Uterus (tissue), 4 donors: ENCODE measurements around the gene PRKN. TPM values are rescaled to one million over a fixed set of nuclear protein-coding genes. Genes with fewer than 3 reads are reported as not detected.
A peak's percentile ranks its signal among the peaks of the same experiment; 100 is the strongest.

ENCODE experiments used
- DNase-seq, 2 donors: peaks; one replicate each; pipeline ENCODE4 v3.0.0-alpha.2; 2019 to 2020
- H3K27ac ChIP-seq, 2 donors: fragments of 200-600 bp; sonication (generic); 1 replicate in 1 of 2; 2 replicates in 1 of 2; pipeline ENCODE4 v1.5.1; 2016 to 2018
- H3K27me3 ChIP-seq, 2 donors: fragments of 200-600 bp; sonication (generic); one replicate each; pipeline ENCODE4 v1.5.1; 2018 to 2019; ENCODE audit warnings: control low read depth in 1 of 2
- H3K36me3 ChIP-seq, 2 donors: fragments of 200-600 bp; sonication (generic); one replicate each; pipeline ENCODE4 v1.5.1; 2019; ENCODE audit warnings: control low read depth in 1 of 2
- H3K4me1 ChIP-seq, 2 donors: fragments of 200-600 bp; sonication (generic); one replicate each; pipeline ENCODE4 v1.5.1; 2018 to 2019; ENCODE audit warnings: control low read depth in 1 of 2
- H3K4me3 ChIP-seq, 2 donors: fragments of 200-600 bp; sonication (generic); 1 replicate in 1 of 2; 2 replicates in 1 of 2; pipeline ENCODE4 v1.5.1; 2018 to 2019; ENCODE audit warnings: mild to moderate bottlenecking in 1 of 2
- H3K9me3 ChIP-seq, 2 donors: fragments of 200-600 bp; sonication (generic); one replicate each; pipeline ENCODE4 v1.5.1; 2019; ENCODE audit warnings: control low read depth in 1 of 2
- POLR2A ChIP-seq, 2 donors: fragments of 450-650 bp; IDR thresholded peaks; one replicate each; pipeline ENCODE4 v1.6.1; 2016; ENCODE audit warnings: antibody characterized with exemption in 2 of 2, mild to moderate bottlenecking in 1 of 2, moderate library complexity in 1 of 2
- intact Hi-C: fragments of 100-400 bp; cut with DNase I; formaldehyde crosslinking; loops from one replicate; pipeline ENCODE4 v1.15.1; 2023; ENCODE audit warnings: low total_unique reads
- total RNA-seq, 4 donors: library from RNA; depleted of rRNA in 3 of 4; stranded (reverse); fragments of >200 nt in 3 of 4; gene quantifications; one replicate each; pipeline versions ENCODE4 v1.1.0 to v1.2.4, GENCODE V29; 2014 to 2023
- TF ChIP-seq, protein P1 (sequence below), 4 experiments: fragments of 200-600 bp in 2 of 4; fragments of 450-650 bp in 2 of 4; sonication (generic) in 2 of 4; IDR thresholded peaks; one replicate each; pipeline ENCODE4 v1.5.1; 2016 to 2019; ENCODE audit warnings: antibody characterized with exemption in 4 of 4, mild to moderate bottlenecking in 2 of 4, moderate library complexity in 1 of 4
- donor health status: DM: yes; HTN: yes; CAD: no.

PRKN gene
- total RNA-seq, 4 donors from 2014 or later: 10.2 to 21.3 (median 13.1) TPM

DNA sequence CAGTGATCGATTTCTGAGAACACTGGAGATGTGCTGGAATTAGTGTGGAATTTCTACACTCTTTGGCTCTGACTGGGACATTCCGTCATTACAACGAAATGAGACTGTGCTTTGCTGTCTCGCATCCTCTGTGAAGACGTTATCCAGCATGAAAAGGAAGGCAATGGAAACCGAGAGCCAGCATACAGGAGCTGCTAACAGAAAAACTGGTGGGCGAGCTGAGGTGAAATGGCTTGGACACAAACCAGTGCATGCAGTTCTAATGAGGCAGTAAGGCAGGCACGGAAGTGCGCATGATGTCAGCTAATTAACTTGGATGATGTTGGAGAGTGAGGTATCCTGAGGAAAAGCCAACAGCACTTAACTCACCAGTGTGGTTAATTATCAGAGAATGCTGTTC, 1250.9 kb downstream of the PRKN start:
- H3K27ac ChIP-seq: no peak overlapping the region

DNA sequence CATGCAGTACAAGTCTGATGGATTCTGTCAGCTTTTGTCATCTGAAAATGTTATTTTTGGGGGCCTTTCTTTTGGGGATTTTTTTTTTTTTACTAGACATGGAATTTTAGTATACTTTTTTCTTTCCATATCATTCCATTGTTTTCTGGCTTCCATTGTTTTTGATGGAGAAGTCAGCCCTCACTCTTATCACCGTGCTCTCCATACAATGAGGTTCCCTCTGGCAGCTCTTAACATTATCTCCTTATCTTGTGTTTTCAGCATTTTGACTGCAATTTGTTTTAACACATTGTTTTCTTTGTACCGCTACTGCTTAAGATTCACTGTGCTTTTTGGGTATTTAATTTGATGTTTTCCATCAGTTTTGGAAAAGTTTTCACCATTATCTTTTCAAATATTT, 1262.2 kb downstream of the PRKN start:
- Histone ChIP-seq H3K27me3 (no peaks in the 10 kb centered on the region), H3K4me3 (no peak overlapping the region), H3K9me3 (no peaks in the 10 kb centered on the region), H3K36me3 (no peaks in the 10 kb centered on the region), H3K4me1 (no peaks in the 10 kb centered on the region), H3K27ac (no peak overlapping the region)
- no peak for DNase-seq
- intact Hi-C loops: no loop called here
- TF ChIP-seq POLR2A (IDR thresholded peaks at IDR 0.05): no peak

More for the DNA sequence above, 1250.9 kb downstream of the PRKN start:
- Histone ChIP-seq H3K9me3 (no peaks in the 10 kb centered on the region), H3K27me3 (no peaks in the 10 kb centered on the region), H3K36me3 (no peaks in the 10 kb centered on the region), H3K4me3 (no peak overlapping the region), H3K4me1 (no peaks in the 10 kb centered on the region)
- no peak for DNase-seq
- no peak for TF ChIP-seq POLR2A (IDR thresholded peaks at IDR 0.05)
- TF ChIP-seq, protein P1, sequence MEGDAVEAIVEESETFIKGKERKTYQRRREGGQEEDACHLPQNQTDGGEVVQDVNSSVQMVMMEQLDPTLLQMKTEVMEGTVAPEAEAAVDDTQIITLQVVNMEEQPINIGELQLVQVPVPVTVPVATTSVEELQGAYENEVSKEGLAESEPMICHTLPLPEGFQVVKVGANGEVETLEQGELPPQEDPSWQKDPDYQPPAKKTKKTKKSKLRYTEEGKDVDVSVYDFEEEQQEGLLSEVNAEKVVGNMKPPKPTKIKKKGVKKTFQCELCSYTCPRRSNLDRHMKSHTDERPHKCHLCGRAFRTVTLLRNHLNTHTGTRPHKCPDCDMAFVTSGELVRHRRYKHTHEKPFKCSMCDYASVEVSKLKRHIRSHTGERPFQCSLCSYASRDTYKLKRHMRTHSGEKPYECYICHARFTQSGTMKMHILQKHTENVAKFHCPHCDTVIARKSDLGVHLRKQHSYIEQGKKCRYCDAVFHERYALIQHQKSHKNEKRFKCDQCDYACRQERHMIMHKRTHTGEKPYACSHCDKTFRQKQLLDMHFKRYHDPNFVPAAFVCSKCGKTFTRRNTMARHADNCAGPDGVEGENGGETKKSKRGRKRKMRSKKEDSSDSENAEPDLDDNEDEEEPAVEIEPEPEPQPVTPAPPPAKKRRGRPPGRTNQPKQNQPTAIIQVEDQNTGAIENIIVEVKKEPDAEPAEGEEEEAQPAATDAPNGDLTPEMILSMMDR (IDR thresholded peaks at IDR 0.05): no peak
- intact Hi-C loops: no loop called here

DNA sequence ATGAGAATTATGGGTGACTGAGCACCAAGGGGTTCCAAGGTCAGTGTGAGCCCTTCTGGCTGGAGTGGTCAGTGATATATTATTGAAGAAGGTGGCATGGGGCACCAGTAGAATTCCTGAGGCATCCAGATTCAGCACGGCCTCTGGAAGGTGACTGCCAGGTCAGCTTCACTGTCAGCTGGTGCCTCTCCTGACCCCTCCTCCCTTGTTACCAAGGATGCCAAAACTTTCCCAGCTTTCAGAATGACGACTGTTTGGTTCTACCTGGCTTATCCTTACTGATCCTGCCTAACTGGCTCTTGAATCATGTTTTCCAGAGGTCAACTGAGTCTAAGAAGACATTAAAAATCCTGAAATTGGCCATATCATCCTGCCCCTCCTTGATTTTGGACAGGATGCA, 1264.5 kb downstream of the PRKN start:
- no peak for TF ChIP-seq POLR2A (IDR thresholded peaks at IDR 0.05)
- TF ChIP-seq, protein P1 (IDR thresholded peaks at IDR 0.05): no peak
- H3K4me3 ChIP-seq: no peak overlapping the region
- H3K36me3 ChIP-seq: no peaks in the 10 kb centered on the region
- no peaks in the 10 kb centered on the region for H3K4me1 ChIP-seq
- DNase-seq: no peak
- no peaks in the 10 kb centered on the region for H3K9me3 ChIP-seq
- intact Hi-C loops: no loop called here
- no peak overlapping the region for H3K27ac ChIP-seq
- no peaks in the 10 kb centered on the region for H3K27me3 ChIP-seq

DNA sequence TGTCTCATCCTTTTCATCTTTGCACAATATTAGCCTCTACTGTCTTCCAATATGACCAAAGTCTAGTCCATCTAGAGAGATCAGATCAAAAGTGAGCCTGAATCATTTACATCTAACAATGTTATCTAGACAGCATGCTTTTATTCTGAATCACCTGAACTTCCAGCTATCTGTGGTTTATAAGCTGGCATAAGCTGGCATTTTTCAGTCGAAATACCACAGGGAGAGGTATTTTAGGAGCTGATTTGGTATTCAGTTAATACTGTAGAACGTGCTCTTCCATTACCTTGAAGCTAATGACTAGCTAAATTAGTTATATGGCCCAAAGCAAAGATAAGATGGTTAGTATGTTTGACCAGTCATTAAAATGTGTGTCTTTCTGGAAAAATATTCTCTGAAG, 1265.4 kb downstream of the PRKN start:
- intact Hi-C loops: no loop called here
- H3K36me3 ChIP-seq: no peaks in the 10 kb centered on the region
- H3K9me3 ChIP-seq: no peaks in the 10 kb centered on the region
- DNase-seq: no peak
- no peak overlapping the region for H3K27ac ChIP-seq
- TF ChIP-seq POLR2A (IDR thresholded peaks at IDR 0.05): no peak
- TF ChIP-seq, protein P1 (IDR thresholded peaks at IDR 0.05): no peak
- H3K4me3 ChIP-seq: no peak overlapping the region
- H3K27me3 ChIP-seq: no peaks in the 10 kb centered on the region
- no peaks in the 10 kb centered on the region for H3K4me1 ChIP-seq

DNA sequence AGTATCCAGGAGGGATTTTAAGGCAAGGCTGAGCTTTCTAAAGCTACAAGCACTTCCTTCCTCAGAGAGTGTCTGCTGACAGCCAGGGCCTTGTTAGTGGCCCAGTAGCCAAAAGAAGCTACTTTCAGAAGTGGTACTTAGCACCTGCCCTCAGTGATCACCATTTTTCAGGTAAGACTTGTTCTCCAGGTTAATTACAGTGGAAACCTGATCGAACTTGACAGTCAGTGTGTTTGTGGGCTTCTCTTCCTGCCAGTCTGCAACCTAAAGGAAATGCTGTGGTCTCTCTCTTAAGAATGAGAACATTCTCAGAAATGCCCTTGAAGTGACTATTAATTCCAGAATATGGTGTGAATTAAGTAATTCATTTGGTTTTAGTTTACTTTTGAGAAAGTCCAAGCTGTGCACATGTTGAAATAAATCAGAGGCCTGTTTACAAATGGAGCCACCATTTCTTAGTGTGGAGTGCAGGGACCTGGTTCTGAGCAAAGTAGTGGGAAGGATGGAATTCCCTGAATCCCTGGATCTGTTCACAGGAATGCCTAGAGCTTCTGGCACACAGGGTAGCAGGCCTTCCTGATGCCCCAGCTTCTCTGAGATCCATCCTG, 1268.5 kb downstream of the PRKN start:
- Histone ChIP-seq H3K4me3 (no peak overlapping the region), H3K4me1 (no peaks in the 10 kb centered on the region), H3K27me3 (no peaks in the 10 kb centered on the region), H3K36me3 (no peaks in the 10 kb centered on the region), H3K9me3 (no peaks in the 10 kb centered on the region), H3K27ac (peak overlapping the region; percentile 22 to 51)
- intact Hi-C loops: no loop called here
- TF ChIP-seq POLR2A (IDR thresholded peaks at IDR 0.05): no peak
- TF ChIP-seq, protein P1 (IDR thresholded peaks at IDR 0.05): no peak
- no peak for DNase-seq
